Measurements from ENCODE around the gene CAMK2G. TPM values are rescaled to one million over a fixed set of nuclear protein-coding genes. Genes with fewer than 3 reads are reported as not detected.
"Not testable (repeated sequence)": the region's sequence is repeated elsewhere in the genome, so short reads cannot be mapped to it uniquely, and the experiment has no call there.

CAMK2G gene
- total RNA-seq, 2 experiments from 2014 or later = 22.9 to 26.3 TPM

DNA sequence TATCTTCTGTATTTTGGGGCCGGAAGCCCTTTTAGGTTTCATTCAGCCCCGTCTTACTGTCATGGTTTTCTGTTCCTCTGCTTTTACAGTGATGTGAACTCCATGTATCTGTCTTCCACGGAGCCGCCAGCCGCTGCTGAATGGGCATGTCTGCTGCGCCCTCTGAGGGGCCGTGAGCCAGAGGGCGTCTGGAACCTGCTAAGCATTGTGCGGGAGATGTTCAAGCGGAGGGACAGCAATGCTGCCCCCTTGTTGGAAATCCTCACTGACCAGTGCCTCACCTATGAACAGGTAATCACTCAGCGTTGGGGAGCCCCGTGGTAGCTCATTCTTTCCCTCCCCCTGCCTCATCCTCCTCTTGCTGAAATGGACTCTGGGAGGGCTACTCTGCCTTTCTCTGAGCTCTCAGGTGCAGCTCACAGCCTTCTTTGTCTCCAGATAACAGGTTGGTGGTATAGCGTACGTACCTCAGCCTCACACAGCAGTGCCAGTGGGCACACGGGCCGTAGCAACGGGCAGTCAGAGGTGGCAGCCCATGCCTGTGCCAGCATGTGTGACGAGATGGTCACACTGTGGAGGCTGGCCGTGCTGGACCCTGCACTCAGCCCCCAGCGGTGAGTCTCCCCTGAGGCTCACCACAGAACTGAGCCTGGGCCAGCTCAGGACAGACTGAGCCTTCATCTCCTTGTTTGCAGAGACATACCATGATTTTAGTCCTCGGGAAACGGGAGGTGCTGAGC, 83.3 kb downstream of the CAMK2G start:
- Mint-ChIP-seq H3K9me3 (no peaks in the 10 kb centered on the region), H3K4me3 (no peak overlapping the region), H3K4me1 (ENCODE audit: low read depth) (peaks cover 11% of the 10 kb centered on the region), H3K36me3 (ENCODE audit: low read depth) (peaks cover 8% of the 10 kb centered on the region), H3K27me3 (ENCODE audit: low read depth) (no peaks in the 10 kb centered on the region), H3K27ac (no peak overlapping the region)
- CTCF ChIA-PET = no interaction called here
- intact Hi-C loops (cut with micrococcal nuclease) = no loop called here
- DNase-seq = no peak

DNA sequence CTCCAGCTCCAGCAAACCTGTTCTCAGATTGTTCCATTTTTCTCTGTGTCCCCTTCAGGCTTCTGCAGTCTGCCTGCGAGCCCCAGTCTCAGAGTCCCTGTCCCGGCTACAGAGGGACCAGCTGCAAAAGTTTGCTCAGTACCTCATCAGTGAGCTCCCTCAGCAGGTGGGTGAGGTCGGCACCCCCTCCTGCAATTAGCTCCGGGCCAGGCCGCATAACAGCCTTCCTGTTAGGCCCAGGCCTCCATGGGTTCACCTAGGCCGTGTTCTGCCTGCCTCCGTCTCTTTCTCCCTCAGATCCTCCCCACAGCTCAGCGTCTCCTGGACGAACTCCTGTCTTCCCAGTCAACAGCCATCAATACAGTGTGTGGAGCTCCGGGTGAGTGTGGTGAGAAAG, 84.7 kb downstream of the CAMK2G start:
- no peaks in the 10 kb centered on the region for H3K27me3 Mint-ChIP-seq (ENCODE audit: low read depth)
- CTCF ChIA-PET = no interaction called here
- DNase-seq = no peak
- peaks cover 18% of the 10 kb centered on the region for H3K4me1 Mint-ChIP-seq (ENCODE audit: low read depth)
- H3K36me3 Mint-ChIP-seq (ENCODE audit: low read depth) = peaks cover 6% of the 10 kb centered on the region
- H3K27ac Mint-ChIP-seq = no peak overlapping the region
- intact Hi-C loops (cut with micrococcal nuclease) = no loop called here
- no peaks in the 10 kb centered on the region for H3K9me3 Mint-ChIP-seq
- H3K4me3 Mint-ChIP-seq = no peak overlapping the region

DNA sequence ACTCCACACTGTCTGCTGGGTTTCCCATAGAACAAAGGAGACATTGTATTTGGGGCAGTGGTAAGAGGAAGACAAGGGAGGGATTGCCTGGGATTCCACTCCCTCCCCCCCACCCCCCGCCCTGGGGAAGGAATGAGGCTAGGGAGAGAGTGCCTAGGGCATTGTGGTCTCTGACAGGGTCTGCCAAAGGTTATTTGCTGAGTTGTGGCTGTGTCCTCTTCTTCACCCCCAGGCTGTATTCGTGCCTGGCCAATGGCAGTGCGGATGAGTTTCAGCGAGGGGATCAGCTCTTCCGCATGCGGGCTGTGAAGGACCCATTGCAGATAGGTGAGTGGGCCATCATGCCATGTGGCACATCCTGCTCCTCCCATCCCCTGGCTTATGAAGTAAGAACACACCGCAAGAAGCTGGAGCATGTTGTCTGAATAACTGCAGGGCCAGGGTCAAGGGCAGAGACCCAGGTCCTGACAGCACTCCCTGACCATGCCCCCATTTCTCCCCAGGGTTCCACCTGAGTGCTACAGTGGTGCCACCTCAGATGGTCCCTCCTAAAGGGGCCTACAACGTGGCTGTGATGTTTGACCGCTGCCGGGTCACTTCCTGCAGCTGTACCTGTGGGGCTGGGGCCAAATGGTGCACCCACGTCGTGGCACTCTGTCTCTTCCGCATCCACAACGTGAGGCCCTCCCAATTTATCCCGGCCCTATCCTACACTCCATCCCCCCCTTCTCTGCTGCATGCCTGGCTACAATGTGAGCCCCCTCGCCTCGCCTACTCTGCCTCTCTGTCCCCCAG, 85.3 kb downstream of the CAMK2G start:
- intact Hi-C loops (cut with micrococcal nuclease) = no loop called here
- CTCF ChIA-PET = no interaction called here
- DNase-seq = no peak
- H3K9me3 Mint-ChIP-seq = no peaks in the 10 kb centered on the region
- H3K27ac Mint-ChIP-seq = no peak overlapping the region
- H3K4me1 Mint-ChIP-seq (ENCODE audit: low read depth) = peaks cover 21% of the 10 kb centered on the region
- H3K36me3 Mint-ChIP-seq (ENCODE audit: low read depth) = peaks cover 6% of the 10 kb centered on the region
- H3K4me3 Mint-ChIP-seq = no peak overlapping the region
- no peaks in the 10 kb centered on the region for H3K27me3 Mint-ChIP-seq (ENCODE audit: low read depth)

DNA sequence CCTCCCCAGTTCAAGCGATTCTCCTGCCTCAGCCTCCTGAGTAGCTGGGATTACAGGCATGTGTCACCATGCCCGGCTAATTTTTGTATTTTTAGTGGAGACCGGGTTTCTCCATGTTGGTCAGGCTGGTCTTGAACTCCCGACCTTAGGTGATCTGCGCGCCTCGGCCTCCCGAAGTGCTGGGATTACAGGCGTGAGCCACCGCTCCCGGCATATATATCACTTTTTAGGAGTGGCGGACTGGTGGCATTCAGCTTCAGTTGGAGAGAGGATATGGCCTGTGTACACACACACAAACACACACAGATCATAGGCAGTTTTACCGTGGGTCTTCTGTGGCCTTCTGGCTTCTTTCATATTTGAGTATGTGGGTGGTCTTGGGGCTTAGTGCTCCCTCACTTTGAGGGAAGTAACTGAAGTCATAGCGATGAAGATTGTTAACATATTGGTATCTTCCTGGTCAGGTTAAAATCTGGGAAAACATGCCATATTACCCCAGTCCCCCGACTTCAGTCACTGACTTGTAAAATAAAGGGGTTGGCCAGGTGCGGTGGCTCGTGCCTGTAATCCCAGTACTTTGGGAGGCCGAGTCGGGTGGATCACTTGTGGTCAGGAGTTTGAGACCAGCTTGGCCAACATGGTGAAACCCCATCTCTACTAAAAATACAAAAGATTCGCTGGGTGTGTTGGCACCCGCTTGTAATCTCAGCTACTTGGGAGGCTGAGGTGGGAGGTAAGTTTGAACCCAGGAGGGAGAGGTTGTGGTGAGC, 87.1 kb downstream of the CAMK2G start:
- H3K27me3 Mint-ChIP-seq (ENCODE audit: low read depth); H3K27ac Mint-ChIP-seq; intact Hi-C loops (cut with micrococcal nuclease); DNase-seq; H3K9me3 Mint-ChIP-seq: not testable (repeated sequence)
- CTCF ChIA-PET = interaction anchor here (1.5 to 1.6 kb wide), 3 partner anchors 14 to 22 kb away, joined by 5 to 11 read pairs (median 9); a partner anchor contains a TSS
- H3K4me3 Mint-ChIP-seq = peak overlapping the region; percentile 14
- peaks cover 32% of the 10 kb centered on the region for H3K4me1 Mint-ChIP-seq (ENCODE audit: low read depth)
- H3K36me3 Mint-ChIP-seq (ENCODE audit: low read depth) = peaks cover 10% of the 10 kb centered on the region

DNA sequence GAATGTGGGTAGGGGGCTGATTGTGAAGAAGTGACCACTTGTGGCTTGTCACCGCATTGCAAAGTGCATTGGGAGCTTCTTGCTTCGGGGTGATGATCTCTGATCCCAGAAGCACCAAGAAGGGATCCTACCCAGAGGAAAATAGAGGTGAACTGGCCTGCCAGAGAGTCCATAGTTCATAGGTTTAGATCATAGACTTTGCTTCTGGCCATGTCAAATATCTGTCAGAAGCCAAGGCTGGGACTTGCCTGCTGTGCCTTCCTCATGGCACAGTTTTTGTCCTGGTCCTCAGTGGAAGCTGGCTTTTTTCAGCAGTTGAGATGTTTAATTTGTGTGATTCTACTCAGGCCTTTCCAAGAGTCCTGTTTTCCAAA, 87.9 kb downstream of the CAMK2G start:
- CTCF ChIA-PET = interaction anchor here (1.0 to 1.6 kb wide), 4 partner anchors 14 to 94 kb away, joined by 3 to 11 read pairs (median 7); a partner anchor contains a TSS
- intact Hi-C loops (cut with micrococcal nuclease) = no loop called here
- no peaks in the 10 kb centered on the region for H3K9me3 Mint-ChIP-seq

DNA sequence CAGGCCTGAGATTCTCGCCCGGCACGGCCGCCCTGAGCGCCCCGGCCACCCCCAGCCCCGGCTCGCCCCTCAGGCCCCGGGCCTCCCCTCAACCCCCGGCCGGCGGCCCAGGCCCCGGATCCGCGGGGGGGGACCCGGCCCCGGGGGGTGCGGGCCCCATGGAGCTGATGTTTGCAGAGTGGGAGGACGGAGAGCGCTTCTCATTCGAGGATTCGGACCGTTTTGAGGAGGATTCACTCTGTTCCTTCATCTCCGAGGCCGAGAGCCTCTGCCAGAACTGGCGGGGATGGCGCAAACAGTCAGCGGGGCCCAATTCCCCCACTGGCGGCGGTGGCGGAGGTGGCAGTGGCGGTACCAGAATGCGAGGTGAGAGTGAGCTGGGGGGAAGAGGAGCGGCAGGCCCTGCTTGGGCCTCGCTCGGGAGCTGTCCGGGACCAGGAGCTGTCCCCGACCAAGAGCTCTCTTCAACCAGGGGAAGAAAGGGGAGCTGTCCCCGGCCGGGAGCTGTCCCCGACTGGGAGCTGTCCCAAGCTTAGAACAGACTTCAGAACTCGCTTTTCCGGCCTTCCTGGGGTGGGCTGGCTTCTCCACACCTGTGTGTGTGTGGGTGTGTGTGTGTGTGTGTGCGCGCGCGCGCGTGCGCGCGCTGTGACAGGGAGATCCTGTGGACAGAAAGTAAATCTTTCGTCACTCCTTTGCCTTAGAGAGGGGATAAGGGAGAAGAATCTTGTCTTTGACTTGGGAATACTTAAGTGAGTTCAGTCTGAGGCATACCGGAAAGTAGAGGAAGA, 88.4 kb downstream of the CAMK2G start:
- H3K27me3 Mint-ChIP-seq (ENCODE audit: low read depth) = no peaks in the 10 kb centered on the region
- peaks cover 4% of the 10 kb centered on the region for H3K36me3 Mint-ChIP-seq (ENCODE audit: low read depth)
- DNase-seq = peak; percentile 50
- intact Hi-C loops (cut with micrococcal nuclease) = loop anchor here (1.0 kb wide), 5 partner anchors 14 to 365 kb away; partner anchors contain the start of genes ADK, NDST2 and SEC24C
- H3K4me3 Mint-ChIP-seq = peak overlapping the region; percentile 98
- no peaks in the 10 kb centered on the region for H3K9me3 Mint-ChIP-seq
- CTCF ChIA-PET = interaction anchor here (1.0 to 1.6 kb wide), 3 partner anchors 13 to 94 kb away, joined by 3 to 11 read pairs (median 9); a partner anchor contains a TSS
- H3K27ac Mint-ChIP-seq = peak overlapping the region; percentile 97
- peaks cover 37% of the 10 kb centered on the region for H3K4me1 Mint-ChIP-seq (ENCODE audit: low read depth)

More for the DNA sequence above, 87.9 kb downstream of the CAMK2G start:
- H3K27me3 Mint-ChIP-seq (ENCODE audit: low read depth) = no peaks in the 10 kb centered on the region
- peaks cover 34% of the 10 kb centered on the region for H3K4me1 Mint-ChIP-seq (ENCODE audit: low read depth)
- no peak for DNase-seq
- H3K4me3 Mint-ChIP-seq = peak overlapping the region; percentile 98
- peak overlapping the region; percentile 62 for H3K27ac Mint-ChIP-seq
- H3K36me3 Mint-ChIP-seq (ENCODE audit: low read depth) = peaks cover 9% of the 10 kb centered on the region

DNA sequence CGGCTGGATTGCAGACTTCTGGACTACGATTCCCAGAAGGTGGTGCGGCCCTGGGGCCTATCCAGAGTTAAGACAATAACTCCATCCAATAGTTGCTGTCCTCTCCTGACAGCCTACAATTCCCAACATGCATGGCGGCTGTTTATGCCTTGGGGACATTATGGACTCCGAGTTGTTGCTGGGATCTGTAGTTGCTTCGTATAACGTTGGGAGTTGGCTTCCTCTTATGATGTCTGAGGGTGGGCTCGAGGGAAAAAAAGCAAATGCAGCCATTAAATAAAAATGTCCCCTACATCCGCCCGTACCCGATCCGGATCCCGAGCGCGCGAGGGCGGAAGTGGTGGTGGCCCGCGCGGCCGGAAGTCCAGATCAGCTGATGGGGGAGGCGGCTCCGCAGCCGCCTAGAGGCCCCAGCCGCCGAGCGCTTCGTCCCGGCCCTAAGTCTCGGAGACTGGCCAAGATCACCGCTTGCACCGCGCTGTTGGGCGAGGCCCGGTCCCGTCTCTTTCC, 89.1 kb downstream of the CAMK2G start, which contains the start of gene ZSWIM8:
Gene ZSWIM8 (plus strand): TSS at position 396 of the 510 bp plus-strand sequence. CDS start 273 bp downstream, outside the sequence.
- CTCF ChIA-PET = interaction anchor here (1.0 kb wide), 1 partner anchor 95 kb away, joined by 3 read pairs; no protein-coding TSS in a partner anchor
- Mint-ChIP-seq H3K9me3 (no peaks in the 10 kb centered on the region), H3K4me1 (ENCODE audit: low read depth) (peaks cover 42% of the 10 kb centered on the region), H3K27ac (peak within 1 kb of the TSS; percentile 97), H3K4me3 (peak within 1 kb of the TSS; percentile 98), H3K36me3 (ENCODE audit: low read depth) (peaks cover 4% of the 10 kb centered on the region), H3K27me3 (ENCODE audit: low read depth) (no peaks in the 10 kb centered on the region)
- peak; percentile 89 for DNase-seq
- intact Hi-C loops (cut with micrococcal nuclease) = loop anchor here (1.0 kb wide), 5 partner anchors 13 to 366 kb away; partner anchors contain the start of genes ADK, NDST2 and SEC24C

DNA sequence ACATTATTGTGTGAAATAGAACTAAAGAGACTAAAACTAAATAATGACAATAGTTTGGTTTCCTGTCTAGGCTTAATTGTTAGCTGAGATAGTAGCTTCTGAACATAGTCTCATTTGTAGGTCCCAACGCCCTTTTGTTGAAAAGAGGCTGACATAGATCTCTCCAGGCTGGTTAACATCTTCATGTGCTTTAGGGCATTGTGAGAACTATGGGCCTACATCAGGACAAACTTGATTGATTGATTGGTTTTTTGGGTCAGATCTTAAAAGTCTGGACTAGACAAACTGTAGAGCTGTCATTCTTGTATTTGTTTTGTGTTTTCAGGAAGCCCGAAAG, 91.6 kb downstream of the CAMK2G start:
- Mint-ChIP-seq H3K4me1 (ENCODE audit: low read depth) (peaks cover 50% of the 10 kb centered on the region), H3K36me3 (ENCODE audit: low read depth) (peaks cover 4% of the 10 kb centered on the region), H3K9me3 (no peaks in the 10 kb centered on the region), H3K4me3 (peak overlapping the region; percentile 98), H3K27me3 (ENCODE audit: low read depth) (no peaks in the 10 kb centered on the region), H3K27ac (peak overlapping the region; percentile 98)
- CTCF ChIA-PET = interaction anchor here (1.0 to 4.2 kb wide), 2 partner anchors 10 to 14 kb away, joined by 5 to 17 read pairs; a partner anchor contains a TSS
- DNase-seq = no peak
- intact Hi-C loops (cut with micrococcal nuclease) = loop anchor here (2.0 kb wide), 1 partner anchor 536 kb away; the partner anchor contains the start of gene DNAJC9

DNA sequence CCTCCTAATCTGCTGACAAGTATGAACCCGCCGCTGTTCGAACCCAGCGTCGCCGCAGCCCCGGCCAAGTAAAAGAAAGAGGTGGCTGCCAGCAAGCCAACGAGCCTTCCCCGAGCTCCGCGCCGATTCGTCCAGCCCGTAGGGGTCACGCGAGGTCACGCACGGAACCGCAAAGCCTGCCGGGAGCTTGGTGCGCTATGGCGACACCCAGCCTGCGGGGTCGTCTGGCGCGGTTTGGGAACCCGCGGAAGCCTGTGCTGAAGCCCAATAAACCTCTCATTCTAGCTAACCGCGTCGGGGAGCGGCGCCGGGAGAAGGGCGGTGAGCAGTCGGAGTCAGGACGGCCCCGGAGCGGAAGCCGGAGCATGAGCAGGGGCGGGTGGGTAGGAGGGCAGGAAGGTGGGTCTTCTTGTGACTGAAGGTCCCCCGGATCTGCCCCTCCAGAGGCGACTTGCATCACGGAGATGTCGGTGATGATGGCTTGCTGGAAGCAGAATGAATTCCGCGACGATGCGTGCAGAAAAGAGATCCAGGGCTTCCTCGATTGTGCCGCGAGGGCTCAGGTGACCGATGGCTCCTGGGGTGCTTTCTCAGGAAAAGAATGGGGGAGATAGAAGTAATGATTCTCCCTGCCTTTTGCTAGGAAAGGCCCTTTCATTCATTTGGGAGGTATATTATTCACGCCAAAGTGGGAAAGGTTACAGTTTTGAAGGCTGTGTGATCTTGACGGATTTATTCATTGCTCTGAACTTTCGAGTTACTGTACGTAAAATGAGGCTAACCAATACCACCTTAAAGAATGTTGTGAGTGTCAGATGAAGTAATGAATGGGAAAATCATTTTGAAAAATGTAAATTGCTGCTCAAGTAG, 92.2 kb downstream of the CAMK2G start, which contains the start of gene CHCHD1:
Gene CHCHD1 (plus strand): TSS at position 170 of the 870 bp plus-strand sequence. CDS start 28 bp downstream, at position 198.
- H3K27me3 Mint-ChIP-seq (ENCODE audit: low read depth) = no peaks in the 10 kb centered on the region
- CTCF ChIA-PET = interaction anchor here (0.7 to 4.2 kb wide), 5 partner anchors 10 to 147 kb away, joined by 4 to 17 read pairs (median 4); a partner anchor contains a TSS
- intact Hi-C loops (cut with micrococcal nuclease) = loop anchor here (2.0 kb wide), 1 partner anchor 535 kb away; the partner anchor contains the start of gene DNAJC9
- H3K9me3 Mint-ChIP-seq = no peaks in the 10 kb centered on the region
- peaks cover 50% of the 10 kb centered on the region for H3K4me1 Mint-ChIP-seq (ENCODE audit: low read depth)
- H3K36me3 Mint-ChIP-seq (ENCODE audit: low read depth) = peaks cover 8% of the 10 kb centered on the region
- peak; percentile 97 for DNase-seq
- H3K4me3 Mint-ChIP-seq = peak within 1 kb of the TSS; percentile 98
- H3K27ac Mint-ChIP-seq = peak within 1 kb of the TSS; percentile 98

DNA sequence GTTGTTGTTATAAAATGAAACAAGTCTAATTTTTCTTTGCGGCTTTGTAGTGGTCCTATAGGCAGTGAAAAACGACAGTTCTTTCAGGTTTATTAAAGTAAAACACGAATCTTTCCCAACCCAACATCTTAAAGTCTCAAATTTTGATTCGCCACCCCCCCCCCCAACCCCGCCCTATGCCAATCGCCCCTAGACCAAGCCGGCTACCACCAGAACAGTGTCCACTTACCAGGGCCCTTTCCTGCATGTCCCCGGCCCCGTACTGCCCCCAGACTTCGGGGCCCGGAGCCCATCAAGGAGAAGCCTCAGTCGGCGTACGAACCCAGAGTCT, 92.8 kb downstream of the CAMK2G start:
- H3K4me1 Mint-ChIP-seq (ENCODE audit: low read depth) = peaks cover 51% of the 10 kb centered on the region
- H3K27me3 Mint-ChIP-seq (ENCODE audit: low read depth) = no peaks in the 10 kb centered on the region
- H3K27ac Mint-ChIP-seq = peak overlapping the region; percentile 98
- intact Hi-C loops (cut with micrococcal nuclease) = no loop called here
- peaks cover 12% of the 10 kb centered on the region for H3K36me3 Mint-ChIP-seq (ENCODE audit: low read depth)
- CTCF ChIA-PET = interaction anchor here (0.7 to 4.2 kb wide), 5 partner anchors 9 to 147 kb away, joined by 4 to 17 read pairs (median 4); a partner anchor contains a TSS
- peak overlapping the region; percentile 98 for H3K4me3 Mint-ChIP-seq
- DNase-seq = no peak
- no peaks in the 10 kb centered on the region for H3K9me3 Mint-ChIP-seq
